Stimulated activated CD4-positive, alpha-beta T cell treated with anti-CD3 and anti-CD28 coated beads, Interleukin-1b, Interleukin-23, amount 100 ng/mL, for 24 hours (primary cell): Measurements from ENCODE around the gene MAPRE3.
"Not testable (repeated sequence)": the region's sequence is repeated elsewhere in the genome, so short reads cannot be mapped to it uniquely, and the experiment has no call there.

ENCODE experiments used
- DNase-seq, 4 experiments: peaks; one replicate each; pipeline ENCODE4 v3.0.0-alpha.2; 2020; ENCODE audit warnings: low read depth in 4 of 4, low spot score in 1 of 4

Gene MAPRE3

DNA sequence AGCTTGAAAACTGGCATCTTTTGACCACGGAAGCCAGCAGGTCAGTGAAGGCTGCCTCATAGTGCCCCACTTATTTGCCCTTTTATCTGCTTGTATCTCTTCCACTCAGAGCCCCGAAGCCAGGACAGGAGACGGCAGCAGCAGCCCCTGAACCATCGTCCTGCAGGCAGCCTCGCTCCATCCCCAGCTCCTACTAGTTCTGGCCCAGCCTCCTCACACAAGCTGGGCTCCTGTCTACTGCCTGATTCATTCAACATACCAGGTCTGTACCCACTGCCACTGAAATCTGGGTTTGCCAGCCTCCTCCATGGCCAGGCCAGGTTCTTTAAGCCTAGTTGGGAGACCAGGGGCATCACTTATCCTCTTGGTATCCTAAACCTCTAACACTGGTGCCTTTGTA lies 96.9 kb downstream of the MAPRE3 start:
- no peak for DNase-seq

DNA sequence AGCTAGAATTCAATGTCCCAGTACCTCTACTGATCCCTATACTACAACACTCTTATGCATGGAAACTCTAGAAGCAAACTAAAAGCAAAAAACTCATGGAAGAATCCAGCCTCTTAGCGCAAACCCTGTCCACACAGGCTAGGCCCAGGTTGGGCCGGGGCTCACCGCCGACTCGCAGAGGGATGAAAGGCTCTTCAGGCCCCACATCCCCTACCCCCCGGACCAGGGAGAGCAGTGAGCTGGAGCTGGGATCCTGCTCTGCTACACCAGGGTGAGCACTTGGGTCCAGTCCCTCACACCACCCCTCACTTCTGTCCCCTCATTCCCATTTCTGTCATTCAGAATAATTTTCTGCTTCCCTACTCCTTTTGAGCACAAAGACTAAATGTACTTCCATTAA lies 99.0 kb downstream of the MAPRE3 start:
- DNase-seq = no peak

- DNase-seq = no peak
Measured at GRCh38 chr2:27069961-27070618, 99.7 kb downstream of the MAPRE3 start.

DNA sequence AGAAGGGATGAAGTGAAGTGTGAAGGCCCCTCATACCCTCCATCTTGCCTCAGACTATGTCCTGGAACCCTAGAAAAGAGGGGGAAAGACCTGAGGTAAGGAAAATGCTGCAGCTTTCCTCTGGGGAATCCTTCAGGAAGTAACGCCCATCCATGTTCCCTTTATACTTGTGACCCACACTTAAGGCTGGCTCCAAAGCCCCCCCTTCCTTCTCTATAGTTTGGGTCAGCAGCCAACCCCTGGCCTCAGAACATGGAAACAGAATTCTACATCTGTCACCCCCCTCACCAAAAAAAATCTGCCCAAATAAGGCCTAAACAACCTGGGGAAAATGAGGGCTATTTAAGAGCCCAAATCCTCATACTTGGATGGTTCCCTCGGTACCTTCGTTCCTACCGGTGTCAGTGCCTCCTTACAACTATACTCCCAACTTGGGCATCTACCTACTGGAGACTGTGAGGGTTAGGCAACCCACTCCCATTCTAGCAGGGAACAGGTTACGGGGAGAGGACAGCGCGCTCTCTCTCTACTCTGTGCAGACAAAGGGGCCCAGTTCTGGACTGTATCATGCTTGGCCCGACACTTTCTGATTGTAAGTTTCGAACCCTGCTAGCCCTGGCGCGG lies 100.3 kb downstream of the MAPRE3 start:
- DNase-seq = no peak

DNA sequence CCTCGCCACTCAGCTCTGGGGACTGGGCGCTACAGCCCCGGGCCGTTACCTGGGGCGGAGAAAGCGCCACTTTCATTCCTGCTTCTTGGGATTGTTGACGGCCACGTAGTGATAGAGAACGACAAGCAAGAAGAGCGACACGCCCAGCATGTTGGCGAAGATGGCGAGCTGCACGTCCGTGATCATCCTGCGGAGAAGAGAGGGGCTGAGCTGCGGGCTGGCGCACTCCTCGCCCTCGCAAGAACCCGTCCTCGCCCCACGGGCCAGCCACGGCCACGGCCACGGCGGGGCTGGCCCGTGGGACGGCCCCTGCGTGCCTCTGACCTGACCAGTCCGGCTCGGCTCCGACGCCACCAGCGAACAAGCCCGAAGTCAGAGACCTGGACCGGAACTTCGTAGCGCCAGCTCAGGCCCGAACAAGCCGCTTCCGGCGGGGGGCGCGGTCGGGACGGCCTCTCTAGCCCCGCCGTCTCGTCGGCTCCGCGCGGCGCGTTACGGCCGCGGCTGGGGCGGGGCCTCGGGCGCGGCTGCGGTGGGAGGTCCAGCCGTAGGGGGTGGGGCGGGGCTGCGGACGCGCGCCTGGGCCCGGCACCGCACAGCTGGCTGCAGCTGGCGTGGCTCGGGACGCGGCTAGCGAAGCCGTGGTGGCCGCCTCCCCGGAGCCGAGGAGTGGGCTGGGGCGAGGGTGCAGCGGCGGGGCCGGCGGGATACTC lies 101.0 kb downstream of the MAPRE3 start, which contains the start of gene OST4:
Gene OST4 (minus strand): TSS at position 378 of the 713 bp plus-strand sequence.
- DNase-seq = peak; percentile 68 to 90 (median 80)

DNA sequence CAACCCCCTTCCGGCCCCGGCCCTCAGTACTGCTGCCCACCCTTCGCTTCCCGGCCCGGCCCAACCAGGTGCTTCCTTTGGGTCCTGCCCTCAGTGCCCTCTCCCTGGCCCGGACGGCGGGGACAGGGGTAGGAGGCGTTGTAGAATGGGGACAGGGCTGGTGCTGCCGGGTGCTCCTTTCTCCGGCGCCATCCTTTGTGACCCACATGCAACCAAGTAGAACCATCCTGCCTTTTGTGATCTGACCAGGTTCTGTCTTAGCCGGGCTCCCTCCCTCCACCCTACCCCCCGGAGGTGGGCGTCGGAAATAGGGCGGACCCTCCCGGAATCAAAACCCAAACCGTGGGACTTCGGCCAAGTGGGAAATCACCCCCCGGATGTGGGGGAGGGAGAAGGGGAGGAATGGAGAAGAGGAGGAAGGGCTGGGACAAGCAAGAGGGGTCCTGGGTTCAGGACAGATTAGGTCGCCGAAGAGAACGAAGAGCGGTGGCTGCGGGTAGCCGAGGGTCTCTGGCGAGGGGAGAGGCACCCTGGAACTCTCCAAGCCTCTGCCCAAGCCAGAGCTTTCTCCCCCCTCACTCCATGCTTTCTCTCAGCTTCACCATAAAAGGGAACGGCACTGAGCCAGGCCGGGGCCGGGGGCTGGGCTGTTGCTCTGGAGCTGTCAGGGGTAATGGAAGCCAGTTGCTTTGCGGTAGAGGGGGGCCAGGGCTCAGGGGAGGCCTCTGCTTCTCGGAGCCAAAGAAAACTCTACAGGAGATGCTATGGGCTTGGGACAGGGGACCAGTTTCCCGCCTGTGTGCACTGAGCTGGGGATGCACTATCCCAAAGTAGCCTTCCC lies 101.8 kb downstream of the MAPRE3 start:
- DNase-seq = peak in 1 of 4 experiments; percentile 41

GRCh38 chr2:27072920-27073319 lies 102.5 kb downstream of the MAPRE3 start:
- DNase-seq = no peak

DNA sequence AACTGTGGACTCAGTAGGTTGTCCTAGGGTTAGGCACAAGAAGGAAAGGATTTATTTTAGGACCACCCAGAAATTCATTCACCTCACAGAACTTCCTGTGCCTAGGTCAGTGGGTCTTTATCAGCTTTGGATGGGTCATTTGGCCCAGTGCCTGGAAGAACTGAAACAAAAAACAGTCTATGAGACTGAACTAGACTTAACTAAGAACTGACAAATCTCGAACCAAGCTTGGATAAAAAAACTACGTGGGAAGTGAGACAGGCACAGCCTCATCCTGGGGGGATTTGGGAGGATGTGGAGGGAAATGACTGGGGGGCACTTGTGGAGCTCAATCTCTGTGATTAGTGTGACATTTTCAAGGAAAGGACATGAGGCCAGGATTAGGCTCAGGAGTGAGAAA lies 103.3 kb downstream of the MAPRE3 start:
- no peak for DNase-seq

- DNase-seq = no peak
Measured at GRCh38 chr2:27074738-27075565, 104.5 kb downstream of the MAPRE3 start.

DNA sequence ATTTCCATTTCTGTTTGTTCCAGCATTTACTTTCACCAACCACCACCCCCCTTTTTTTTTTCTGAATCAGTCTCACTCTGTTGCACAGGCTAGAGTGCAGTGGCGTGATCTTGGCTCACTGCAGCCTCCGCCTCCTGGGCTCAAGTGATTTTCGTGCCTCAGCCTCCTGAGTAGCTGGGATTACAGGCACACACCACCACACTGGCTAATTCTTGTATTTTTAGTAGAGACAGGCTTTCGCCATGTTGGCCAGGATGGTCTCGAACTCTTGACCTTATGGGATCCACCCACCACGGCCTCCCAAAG lies 105.1 kb downstream of the MAPRE3 start:
- not testable (repeated sequence) for DNase-seq

DNA sequence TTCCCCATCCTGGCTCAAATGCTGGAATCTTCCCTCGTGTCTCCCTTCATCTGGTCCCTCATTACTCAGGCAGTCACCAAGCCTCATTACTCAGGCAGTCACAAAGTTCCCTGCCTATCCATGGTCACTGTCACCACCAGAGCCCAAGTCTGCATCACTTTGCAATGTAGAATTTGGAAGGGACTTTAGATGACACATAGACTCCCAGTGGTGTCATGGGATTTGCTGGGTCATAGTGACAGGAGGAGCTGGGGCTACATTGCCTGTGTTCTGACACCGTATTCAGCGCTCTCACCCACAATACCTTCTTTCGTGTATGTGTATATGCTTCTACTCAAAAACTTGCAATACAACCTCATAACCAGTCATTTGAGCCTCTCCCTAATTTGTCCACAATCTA lies 105.9 kb downstream of the MAPRE3 start:
- DNase-seq = no peak
